Activated B cell treated with CpG ODN at 0.5 μM for 24 hours (primary cell): Measurements from ENCODE around the gene AMDHD1. TPM values are rescaled to one million over a fixed set of nuclear protein-coding genes. Genes with fewer than 3 reads are reported as not detected.

Experiments
- ATAC-seq: fragments of 200-7000 bp; cut with Tn5 transposase; one replicate; pipeline ENCODE4 v1.10.0; 2021; ENCODE audit warnings: low read depth, mild to moderate bottlenecking, moderate library complexity
- CTCF ChIA-PET: fragments of 350-600 bp; sonication (Branson Sonifier 250); formaldehyde crosslinking; loops from one replicate; lab custom pipeline; 2021; ENCODE audit warnings: antibody characterized with exemption; lab: Charles Lee
- POLR2A ChIA-PET: fragments of 350-600 bp; sonication (Branson Sonifier 250); formaldehyde crosslinking; loops from one replicate; lab custom pipeline; 2021; ENCODE audit warnings: antibody characterized with exemption; lab: Charles Lee
- DNase-seq: peaks from one replicate; pipeline ENCODE4 v3.0.0; 2022
- H3K27ac Mint-ChIP-seq: one replicate; pipeline ENCODE4 v1.8.0; 2020; ENCODE audit warnings: mixed read lengths
- H3K27me3 Mint-ChIP-seq: one replicate; pipeline ENCODE4 v1.8.0; 2021; ENCODE audit warnings: mixed read lengths
- H3K36me3 Mint-ChIP-seq: one replicate; pipeline ENCODE4 v1.8.0; 2021; ENCODE audit warnings: low read depth, mixed read lengths
- H3K4me1 Mint-ChIP-seq: one replicate; pipeline ENCODE4 v1.8.0; 2021; ENCODE audit warnings: mixed read lengths
- H3K4me3 Mint-ChIP-seq: one replicate; pipeline ENCODE4 v1.8.0; 2020; ENCODE audit warnings: mild to moderate bottlenecking, mixed read lengths
- H3K9me3 Mint-ChIP-seq: one replicate; pipeline ENCODE4 v1.8.0; 2020; ENCODE audit warnings: mixed read lengths
- intact Hi-C: fragments of 100-400 bp; cut with micrococcal nuclease; formaldehyde crosslinking; loops from one replicate; pipeline ENCODE4 v1.15.1; 2024
- total RNA-seq: library from RNA; stranded (reverse); gene quantifications from 2 replicates; pipeline ENCODE4 v1.2.3, GENCODE V29; 2022
- TF ChIP-seq, protein P1 (sequence below): fragments of 200-600 bp; IDR thresholded peaks from one replicate; pipeline ENCODE4 v1.8.0; 2022; ENCODE audit warnings: antibody characterized with exemption, mild to moderate bottlenecking

Gene AMDHD1
- total RNA-seq, 1 donor from 2014 or later, result 1.2 TPM

DNA sequence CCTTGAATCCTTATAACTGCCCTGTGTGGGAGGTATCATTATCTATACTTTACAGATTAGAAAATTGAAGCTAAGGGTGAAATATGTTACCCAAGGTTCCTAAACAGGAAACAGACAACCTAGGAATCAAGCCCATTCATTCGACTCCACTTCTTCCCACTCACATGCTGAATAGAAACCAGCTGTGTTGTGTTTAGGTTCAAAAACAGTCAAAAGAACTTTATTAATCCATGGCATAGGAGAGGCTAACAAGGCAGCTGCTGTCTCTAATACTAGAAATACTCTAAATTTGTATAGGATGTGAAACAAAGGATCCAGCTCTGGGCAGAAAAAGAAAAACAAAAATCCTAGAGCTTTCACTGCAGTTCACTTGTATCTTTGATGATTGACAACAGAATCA lies 9.9 kb downstream of the AMDHD1 start:
- CTCF ChIA-PET, result no interaction called here
- Mint-ChIP-seq H3K9me3 (peaks cover 6% of the 10 kb centered on the region), H3K4me1 (no peaks in the 10 kb centered on the region), H3K36me3 (no peaks in the 10 kb centered on the region), H3K4me3 (no peak overlapping the region), H3K27me3 (peaks cover 7% of the 10 kb centered on the region), H3K27ac (no peak overlapping the region)
- TF ChIP-seq, protein P1, sequence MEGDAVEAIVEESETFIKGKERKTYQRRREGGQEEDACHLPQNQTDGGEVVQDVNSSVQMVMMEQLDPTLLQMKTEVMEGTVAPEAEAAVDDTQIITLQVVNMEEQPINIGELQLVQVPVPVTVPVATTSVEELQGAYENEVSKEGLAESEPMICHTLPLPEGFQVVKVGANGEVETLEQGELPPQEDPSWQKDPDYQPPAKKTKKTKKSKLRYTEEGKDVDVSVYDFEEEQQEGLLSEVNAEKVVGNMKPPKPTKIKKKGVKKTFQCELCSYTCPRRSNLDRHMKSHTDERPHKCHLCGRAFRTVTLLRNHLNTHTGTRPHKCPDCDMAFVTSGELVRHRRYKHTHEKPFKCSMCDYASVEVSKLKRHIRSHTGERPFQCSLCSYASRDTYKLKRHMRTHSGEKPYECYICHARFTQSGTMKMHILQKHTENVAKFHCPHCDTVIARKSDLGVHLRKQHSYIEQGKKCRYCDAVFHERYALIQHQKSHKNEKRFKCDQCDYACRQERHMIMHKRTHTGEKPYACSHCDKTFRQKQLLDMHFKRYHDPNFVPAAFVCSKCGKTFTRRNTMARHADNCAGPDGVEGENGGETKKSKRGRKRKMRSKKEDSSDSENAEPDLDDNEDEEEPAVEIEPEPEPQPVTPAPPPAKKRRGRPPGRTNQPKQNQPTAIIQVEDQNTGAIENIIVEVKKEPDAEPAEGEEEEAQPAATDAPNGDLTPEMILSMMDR, result no peak
- ATAC-seq, result no peak
- intact Hi-C loops, result no loop called here
- POLR2A ChIA-PET, result interaction anchor here (1.0 kb wide), 1 partner anchor 10 kb away, joined by 5 read pairs; the partner anchor contains the start of gene AMDHD1
- no peak for DNase-seq

DNA sequence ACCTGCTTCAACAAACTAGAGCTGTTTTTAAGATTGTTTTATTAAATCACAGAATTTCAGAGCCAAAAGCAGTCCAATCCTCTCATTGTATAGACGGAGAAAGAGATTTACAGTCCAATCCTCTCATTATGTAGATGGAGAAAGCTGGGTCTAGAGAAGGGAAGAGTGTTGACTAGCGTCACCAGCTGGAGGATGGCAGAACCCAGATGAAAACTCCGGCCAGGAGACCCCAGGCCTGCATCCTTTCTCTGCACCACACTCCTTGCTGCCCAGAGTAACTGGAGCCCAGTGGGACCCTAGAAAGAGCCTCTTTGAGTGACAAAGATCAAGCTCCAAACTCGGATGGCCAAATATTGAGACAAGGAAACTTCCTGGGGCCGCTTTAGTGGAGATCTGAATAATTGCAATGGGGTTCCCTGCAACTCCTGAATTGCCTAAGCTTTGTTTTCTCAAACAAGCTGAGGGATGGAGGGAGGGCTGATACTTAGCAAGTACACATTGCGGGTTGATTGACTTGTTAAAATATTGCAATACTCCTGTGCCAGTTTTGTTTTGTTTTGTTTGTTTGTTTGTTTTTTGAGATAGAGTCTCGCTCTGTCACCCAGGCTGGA lies 12.5 kb downstream of the AMDHD1 start:
- no peak for DNase-seq
- intact Hi-C loops, result no loop called here
- Mint-ChIP-seq H3K36me3 (no peaks in the 10 kb centered on the region), H3K27ac (no peak overlapping the region), H3K4me3 (no peak overlapping the region), H3K9me3 (peaks cover 6% of the 10 kb centered on the region), H3K27me3 (peaks cover 7% of the 10 kb centered on the region), H3K4me1 (no peaks in the 10 kb centered on the region)
- ATAC-seq, result no peak
- TF ChIP-seq, protein P1, result no peak
- ChIA-PET POLR2A (no interaction called here), CTCF (interaction anchor here (0.6 to 1.6 kb wide), 2 partner anchors 38 to 43 kb away, joined by 3 to 4 read pairs; no protein-coding TSS in a partner anchor)

GRCh38 chr12:95956557-95957145 lies 13.5 kb downstream of the AMDHD1 start:
- H3K4me1 Mint-ChIP-seq, result no peaks in the 10 kb centered on the region
- intact Hi-C loops, result no loop called here
- no peaks in the 10 kb centered on the region for H3K9me3 Mint-ChIP-seq
- no peak for DNase-seq
- ChIA-PET POLR2A (no interaction called here), CTCF (no interaction called here)
- no peaks in the 10 kb centered on the region for H3K27me3 Mint-ChIP-seq
- no peak overlapping the region for H3K4me3 Mint-ChIP-seq
- no peak for ATAC-seq
- H3K36me3 Mint-ChIP-seq, result no peaks in the 10 kb centered on the region
- no peak overlapping the region for H3K27ac Mint-ChIP-seq
- TF ChIP-seq, protein P1, result no peak

GRCh38 chr12:95959107-95959506 lies 16.0 kb downstream of the AMDHD1 start:
- ATAC-seq (no peak), DNase-seq (no peak)
- H3K27me3 Mint-ChIP-seq, result no peaks in the 10 kb centered on the region
- TF ChIP-seq, protein P1, result no peak
- ChIA-PET POLR2A (interaction anchor here (0.6 kb wide), 1 partner anchor 16 kb away, joined by 3 read pairs; the partner anchor contains the start of gene AMDHD1), CTCF (no interaction called here)
- no peaks in the 10 kb centered on the region for H3K36me3 Mint-ChIP-seq
- intact Hi-C loops, result no loop called here
- H3K4me1 Mint-ChIP-seq, result no peaks in the 10 kb centered on the region
- H3K4me3 Mint-ChIP-seq, result no peak overlapping the region
- no peak overlapping the region for H3K27ac Mint-ChIP-seq
- H3K9me3 Mint-ChIP-seq, result no peaks in the 10 kb centered on the region

- DNase-seq (no peak), ATAC-seq (no peak)
- no peaks in the 10 kb centered on the region for H3K4me1 Mint-ChIP-seq
- H3K4me3 Mint-ChIP-seq, result no peak overlapping the region
- POLR2A ChIA-PET, result no interaction called here
- no peaks in the 10 kb centered on the region for H3K36me3 Mint-ChIP-seq
- H3K27ac Mint-ChIP-seq, result no peak overlapping the region
- H3K9me3 Mint-ChIP-seq, result no peaks in the 10 kb centered on the region
- no peaks in the 10 kb centered on the region for H3K27me3 Mint-ChIP-seq
- TF ChIP-seq, protein P1, result no peak
- intact Hi-C loops, result no loop called here
- CTCF ChIA-PET, result no interaction called here
Measured at GRCh38 chr12:95960241-95960640, 17.1 kb downstream of the AMDHD1 start.
